Measurements from ENCODE around the gene CLEC3B.
"Not testable (repeated sequence)": the region's sequence is repeated elsewhere in the genome, so short reads cannot be mapped to it uniquely, and the experiment has no call there.

Gene CLEC3B, protein sequence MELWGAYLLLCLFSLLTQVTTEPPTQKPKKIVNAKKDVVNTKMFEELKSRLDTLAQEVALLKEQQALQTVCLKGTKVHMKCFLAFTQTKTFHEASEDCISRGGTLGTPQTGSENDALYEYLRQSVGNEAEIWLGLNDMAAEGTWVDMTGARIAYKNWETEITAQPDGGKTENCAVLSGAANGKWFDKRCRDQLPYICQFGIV

DNA sequence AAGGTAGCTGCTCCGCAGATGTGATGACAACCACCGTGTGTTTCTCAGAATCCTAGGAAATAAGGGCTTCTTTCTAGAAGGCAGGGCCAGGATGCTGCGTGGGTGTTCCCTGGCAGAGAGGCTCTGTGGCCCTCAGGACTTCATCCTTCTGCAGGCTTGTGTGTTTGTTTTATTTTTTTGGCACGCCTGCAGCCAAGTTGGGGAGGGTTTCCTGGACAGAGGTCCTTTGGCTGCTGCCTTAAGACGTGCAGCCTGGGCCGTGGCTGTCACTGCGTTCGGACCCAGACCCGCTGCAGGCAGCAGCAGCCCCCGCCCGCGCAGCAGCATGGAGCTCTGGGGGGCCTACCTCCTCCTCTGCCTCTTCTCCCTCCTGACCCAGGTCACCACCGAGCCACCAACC, at the start of gene CLEC3B:
Gene CLEC3B (plus strand): TSS at position 266 of the 400 bp plus-strand sequence. CDS start 60 bp downstream, at position 326.
- DNase-seq (ENCODE audit: low read depth, low spot score): no peak

DNA sequence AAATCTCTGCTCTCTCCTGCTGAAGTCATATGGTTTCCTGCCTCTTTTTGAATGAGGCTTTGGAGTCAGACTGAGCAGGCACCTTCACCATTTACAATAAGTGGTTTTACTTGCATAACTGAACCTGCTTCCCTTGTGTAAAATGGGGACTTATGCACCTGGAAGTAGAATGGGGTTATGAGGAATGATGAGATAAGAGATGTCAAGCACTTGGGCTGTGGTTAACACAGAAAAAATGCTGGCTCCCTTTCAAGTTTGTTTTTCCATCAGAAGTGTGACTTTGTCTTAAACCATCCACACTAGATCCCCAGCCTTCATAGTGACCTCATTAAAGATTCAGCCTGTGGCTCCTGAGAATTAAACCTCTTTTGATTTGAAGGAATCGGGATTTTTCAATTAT, 44.9 kb upstream of the CLEC3B start:
- no peak for DNase-seq (ENCODE audit: low read depth, low spot score)

DNA sequence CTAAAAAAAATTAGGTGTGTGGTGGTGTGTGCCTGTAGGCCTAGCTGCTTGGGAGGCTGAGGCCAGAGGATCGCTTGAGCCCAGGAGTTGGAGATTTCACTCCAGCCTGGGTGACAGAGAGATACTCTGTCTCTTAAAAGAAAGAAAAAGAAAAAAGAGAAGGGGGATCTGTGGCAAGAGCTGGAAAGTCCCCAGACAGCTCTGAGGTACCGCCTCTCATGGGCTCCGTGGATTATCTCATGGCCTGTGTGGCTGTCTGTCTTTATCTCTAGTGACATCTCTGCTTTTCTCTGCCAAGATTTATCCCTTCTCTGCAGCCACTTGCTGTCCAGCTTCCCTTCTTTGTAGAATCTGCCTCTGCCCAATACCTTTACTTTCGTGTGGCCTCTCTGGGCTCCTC, 44.4 kb upstream of the CLEC3B start:
- DNase-seq (ENCODE audit: low read depth, low spot score): no peak

DNA sequence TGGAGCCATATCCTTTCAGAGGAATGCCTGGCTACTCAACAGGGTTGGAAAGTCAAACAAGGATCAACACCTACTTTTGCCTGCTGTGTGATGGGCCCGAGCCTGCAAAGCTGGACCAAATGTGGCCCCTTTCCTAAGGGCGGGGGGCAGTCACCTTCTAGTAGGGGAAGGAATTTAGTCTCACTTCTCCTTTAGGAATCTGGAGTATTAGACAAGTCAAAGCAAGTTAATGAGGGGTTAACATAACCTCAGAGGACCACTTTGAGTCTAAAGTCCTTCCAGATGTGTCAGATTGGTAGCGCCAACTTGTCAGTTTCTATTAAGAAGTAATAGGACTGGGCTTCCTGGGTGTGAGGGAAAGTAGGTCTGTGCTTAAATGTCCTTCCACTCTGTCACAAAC, 43.3 kb upstream of the CLEC3B start:
- no peak for DNase-seq (ENCODE audit: low read depth, low spot score)

DNA sequence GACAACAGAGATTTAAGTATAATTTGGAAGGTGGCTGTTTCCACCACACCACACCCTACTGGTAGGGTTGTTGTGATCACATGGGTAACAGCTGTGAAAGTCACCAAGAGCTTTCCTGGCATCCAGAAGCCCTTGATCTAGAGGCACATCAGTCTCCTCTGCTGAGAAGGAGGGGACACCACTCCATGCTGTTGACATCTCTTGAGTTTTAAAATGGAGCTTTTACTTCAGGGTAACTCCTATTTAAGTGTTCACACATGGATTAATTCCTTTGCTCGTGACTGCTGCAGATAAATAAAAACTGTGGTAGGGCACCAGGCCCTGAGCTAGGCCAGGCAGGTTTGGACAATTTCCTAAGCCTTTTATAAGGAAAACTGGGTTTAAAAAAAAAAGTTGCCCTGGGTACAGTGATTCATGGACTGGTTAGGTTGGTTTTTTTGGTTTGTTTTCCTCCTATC, 42.6 kb upstream of the CLEC3B start:
- DNase-seq (ENCODE audit: low read depth, low spot score): no peak

DNA sequence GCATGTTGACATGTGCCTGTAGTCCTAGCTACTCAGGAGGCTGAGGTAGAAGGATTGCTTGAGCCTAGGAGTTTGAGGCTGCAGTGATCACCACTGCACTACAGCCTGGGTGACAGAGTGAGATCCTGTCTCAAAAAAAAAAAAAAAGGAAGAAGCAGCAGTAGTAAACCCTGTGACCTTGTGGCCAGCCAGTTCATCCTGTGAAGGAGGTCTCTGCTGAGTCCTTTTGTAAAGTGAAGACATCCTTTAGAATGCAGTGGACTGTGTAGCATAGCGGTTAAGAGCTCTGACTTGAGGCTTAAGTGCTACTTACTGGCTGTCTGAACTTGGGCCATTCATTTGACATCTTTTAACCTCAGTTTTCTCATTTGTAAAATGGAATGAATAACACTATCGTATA, 41.8 kb upstream of the CLEC3B start:
- DNase-seq (ENCODE audit: low read depth, low spot score): no peak

GRCh38 chr3:44986330-44986729, 39.8 kb upstream of the CLEC3B start:
- not testable (repeated sequence) for DNase-seq (ENCODE audit: low read depth, low spot score)

DNA sequence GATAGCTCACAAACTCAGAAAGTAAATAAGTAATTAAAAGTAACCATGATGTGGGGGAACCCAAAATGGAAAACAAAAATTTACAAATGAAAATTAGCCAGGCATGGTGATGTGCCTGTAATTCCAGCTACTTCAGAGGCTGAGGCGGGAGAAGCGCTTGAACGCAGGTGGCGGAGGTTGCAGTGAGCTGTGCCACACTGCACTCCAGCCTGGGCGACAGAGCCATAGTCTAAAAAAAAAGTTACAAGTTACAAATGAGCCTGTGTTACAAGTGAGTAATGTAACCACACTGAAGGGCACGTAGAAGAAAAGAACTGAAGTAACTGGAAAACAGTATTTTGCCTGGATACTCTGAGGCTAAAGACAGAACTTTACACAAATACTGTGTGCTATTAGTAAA, 38.8 kb upstream of the CLEC3B start:
- no peak for DNase-seq (ENCODE audit: low read depth, low spot score)

DNA sequence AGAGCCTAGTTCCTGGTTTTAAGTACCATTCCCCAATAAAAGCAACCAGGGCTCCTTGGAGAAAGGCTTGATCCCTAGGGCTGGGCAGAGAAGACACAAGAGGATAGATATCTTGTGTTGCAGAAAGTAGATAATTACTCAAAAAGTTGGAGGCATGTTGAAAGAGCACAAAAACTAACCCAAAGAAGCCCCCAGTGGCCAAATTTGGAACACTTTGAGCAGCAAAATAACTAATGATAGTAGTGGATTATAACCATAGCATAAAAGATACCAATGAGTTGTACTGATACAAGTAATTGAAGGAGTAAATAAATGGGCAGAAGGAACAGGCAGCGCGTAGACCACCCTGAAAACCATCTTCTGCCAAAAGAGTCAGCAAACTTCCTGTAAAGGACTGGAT, 38.0 kb upstream of the CLEC3B start:
- no peak for DNase-seq (ENCODE audit: low read depth, low spot score)

DNA sequence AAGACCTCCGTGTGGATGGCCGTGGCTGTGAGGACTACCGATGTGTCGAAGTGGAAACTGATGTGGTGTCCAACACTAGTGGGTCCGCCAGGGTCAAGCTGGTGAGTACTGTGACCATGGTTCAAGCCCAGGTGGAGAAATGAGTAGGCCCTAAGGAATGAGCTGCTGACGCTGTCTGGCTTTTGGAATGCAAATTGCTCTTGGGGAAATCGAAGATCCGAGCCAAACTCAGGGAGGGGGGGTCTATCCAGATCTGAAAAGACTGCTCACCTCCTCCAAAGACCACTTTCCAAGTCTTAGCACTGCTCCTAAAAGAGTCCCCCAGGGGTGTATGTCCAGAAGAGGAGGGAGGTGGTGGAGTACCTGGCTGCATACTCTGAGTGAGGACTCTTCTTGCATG, 37.0 kb upstream of the CLEC3B start:
- no peak for DNase-seq (ENCODE audit: low read depth, low spot score)

- no peak for DNase-seq (ENCODE audit: low read depth, low spot score)
These were observed 36.3 kb upstream of the CLEC3B start for GRCh38 chr3:44989636-44990373.

DNA sequence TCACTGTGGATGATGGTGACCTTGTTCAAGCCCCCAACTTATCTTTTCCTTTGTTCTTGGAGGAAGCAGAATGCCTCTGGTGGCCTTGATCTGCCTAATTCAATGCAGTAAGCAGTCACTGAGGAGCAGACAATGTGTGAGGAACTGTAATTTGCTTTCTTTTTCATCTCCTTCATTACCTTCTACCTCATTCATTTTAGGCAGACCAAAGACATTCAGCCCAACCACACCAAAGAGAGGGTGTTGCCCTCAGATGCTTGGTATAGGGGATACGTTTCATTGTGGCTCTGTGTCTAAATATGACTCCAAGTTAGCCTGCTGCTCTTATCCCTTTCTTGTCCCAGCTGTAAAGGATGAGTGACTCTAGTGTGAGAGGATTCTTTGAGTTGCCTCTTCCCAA, 34.8 kb upstream of the CLEC3B start:
- DNase-seq (ENCODE audit: low read depth, low spot score): no peak

DNA sequence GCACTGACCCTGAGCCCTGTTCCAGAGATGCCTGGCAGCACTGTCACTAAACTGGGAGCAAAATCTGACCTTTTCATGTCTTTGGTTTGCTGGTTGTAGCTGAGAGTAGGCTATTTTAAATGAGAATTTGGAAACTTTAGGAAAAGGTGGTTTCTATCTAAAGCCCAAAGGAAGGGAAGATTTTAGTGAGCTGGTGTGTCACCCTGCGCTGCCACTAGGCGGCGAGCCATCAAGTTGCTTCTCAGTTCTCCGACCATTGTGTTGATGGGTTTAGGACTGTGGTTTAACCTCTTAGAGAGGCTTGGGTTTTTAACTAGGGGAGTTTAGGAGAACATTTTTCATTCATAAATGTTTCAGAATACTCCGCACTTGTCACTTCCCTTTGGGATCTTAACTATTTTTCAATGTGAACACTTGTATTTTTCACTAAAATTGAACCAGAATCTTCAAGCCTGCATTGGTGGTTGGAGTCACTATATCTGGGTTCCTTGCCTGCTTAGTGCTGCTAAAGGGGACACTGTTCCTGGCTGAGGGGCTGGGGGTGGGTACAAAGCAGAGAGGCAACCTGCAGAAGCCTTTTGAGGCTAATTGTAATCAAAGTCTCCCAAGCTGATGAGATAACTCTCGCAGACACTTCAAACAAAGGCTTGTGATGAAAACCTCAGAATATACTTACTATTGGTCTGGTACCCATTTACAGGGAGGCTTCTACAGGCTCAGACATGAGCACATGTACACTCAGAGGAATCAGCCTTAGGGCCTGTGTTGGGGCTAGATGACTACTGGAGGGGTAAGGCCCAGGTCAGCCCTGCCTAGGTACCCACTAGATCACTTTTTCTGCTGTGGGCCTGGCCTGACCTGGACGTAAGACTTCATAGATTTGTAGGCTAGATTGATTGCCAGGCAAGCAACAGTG, 33.3 kb upstream of the CLEC3B start:
- DNase-seq (ENCODE audit: low read depth, low spot score): no peak

- no peak for DNase-seq (ENCODE audit: low read depth, low spot score)
These were observed 32.5 kb upstream of the CLEC3B start for GRCh38 chr3:44993471-44994205.

- DNase-seq (ENCODE audit: low read depth, low spot score): no peak
These were observed 30.8 kb upstream of the CLEC3B start for GRCh38 chr3:44995142-44995770.

- DNase-seq (ENCODE audit: low read depth, low spot score): no peak
These were observed 29.5 kb upstream of the CLEC3B start for GRCh38 chr3:44996556-44996969.

DNA sequence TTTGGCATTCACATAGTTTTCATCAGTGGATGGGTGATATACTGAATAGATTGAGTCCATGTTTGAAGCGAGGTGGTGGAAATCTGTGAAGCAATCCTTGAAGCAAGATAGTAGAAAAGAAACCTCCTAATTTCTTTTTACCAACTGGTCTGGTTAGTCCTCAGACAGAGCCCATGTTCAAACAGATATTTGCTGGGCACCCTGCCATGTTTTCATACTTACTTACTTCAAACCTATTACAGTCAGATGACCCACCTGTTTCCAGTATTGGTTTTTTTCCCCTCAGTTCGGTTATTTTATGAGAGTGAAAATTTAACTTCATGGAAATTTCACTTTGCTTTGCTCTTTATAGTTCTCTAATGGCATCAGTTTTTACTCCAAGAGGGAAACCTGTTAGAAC, 26.3 kb upstream of the CLEC3B start:
- no peak for DNase-seq (ENCODE audit: low read depth, low spot score)

DNA sequence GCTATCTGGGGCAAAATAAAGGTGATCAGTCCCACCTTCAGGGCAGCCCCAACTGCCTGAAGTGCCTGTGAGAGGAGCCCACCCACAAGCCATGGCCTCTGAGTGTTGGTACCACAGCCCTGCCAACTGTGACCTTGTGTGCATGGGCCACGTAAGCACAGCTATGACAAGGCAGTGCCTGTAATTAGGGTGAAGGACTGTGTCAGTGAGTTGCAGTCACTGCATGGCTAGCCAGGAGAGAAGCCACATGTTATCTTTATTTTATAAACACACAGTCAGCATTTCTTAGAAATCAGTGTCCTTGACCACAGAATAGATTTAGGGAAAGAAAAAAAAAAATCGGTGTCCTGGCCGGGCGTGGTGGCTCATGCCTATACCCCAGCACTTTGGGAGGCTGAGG, 25.3 kb upstream of the CLEC3B start:
- no peak for DNase-seq (ENCODE audit: low read depth, low spot score)

GRCh38 chr3:45001738-45002137, 24.4 kb upstream of the CLEC3B start:
- no peak for DNase-seq (ENCODE audit: low read depth, low spot score)

DNA sequence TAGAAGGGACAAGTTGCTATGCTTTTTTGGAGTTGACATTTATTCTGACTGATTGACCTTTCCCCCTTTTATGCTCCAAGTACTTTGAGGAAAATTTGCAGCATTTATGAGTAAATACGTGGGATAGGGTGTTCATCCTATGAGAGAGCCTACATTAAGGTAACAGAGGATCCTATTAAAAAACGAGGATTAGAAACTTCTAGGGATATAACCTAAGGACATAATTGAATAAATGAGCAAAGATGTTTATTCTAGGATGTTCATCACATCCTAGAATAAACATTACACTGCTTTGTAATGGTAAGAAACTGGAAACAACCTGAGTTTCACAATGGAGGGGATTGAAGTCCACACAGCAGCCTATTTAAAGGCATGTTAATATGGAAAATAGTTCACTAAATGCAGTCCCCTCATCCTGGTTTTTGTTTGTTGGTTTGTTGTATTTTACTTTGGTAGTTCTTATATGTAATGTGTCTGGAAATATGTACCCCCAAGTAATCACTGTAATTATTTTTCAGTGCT, 23.9 kb upstream of the CLEC3B start:
- no peak for DNase-seq (ENCODE audit: low read depth, low spot score)

- DNase-seq (ENCODE audit: low read depth, low spot score): no peak
These were observed 23.4 kb upstream of the CLEC3B start for GRCh38 chr3:45002720-45003119.
